Measurements from ENCODE around the gene WSCD1.

WSCD1 gene

DNA sequence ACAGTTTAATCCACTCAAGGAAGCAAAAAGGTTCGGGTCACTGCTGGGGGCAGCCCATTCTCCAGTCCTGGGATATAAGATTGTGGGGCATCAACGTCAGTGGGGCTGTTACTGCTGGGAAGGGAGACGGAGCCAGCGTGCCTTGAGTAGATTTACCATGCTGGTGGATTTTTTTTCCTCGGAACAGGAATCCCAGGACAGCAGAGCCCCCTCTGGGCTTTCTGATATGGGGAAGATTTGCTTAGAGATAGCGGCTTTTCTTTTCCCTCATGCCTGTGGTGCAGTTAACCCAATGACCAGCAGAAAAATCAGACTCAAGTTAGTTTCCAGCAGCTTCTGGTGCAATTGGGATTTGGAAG is 35.4 kb downstream of the WSCD1 start:
- no peak overlapping the region for H3K27ac ChIP-seq
- CTCF ChIA-PET: interaction anchor here (0.6 kb wide), 1 partner anchor 508 kb away, joined by 3 read pairs; no protein-coding TSS in a partner anchor
- POLR2A ChIA-PET (ENCODE audit: low non-redundant PET): no interaction called here
- DNase-seq (ENCODE audit: low spot score): no peak
- TF ChIP-seq, protein P1, sequence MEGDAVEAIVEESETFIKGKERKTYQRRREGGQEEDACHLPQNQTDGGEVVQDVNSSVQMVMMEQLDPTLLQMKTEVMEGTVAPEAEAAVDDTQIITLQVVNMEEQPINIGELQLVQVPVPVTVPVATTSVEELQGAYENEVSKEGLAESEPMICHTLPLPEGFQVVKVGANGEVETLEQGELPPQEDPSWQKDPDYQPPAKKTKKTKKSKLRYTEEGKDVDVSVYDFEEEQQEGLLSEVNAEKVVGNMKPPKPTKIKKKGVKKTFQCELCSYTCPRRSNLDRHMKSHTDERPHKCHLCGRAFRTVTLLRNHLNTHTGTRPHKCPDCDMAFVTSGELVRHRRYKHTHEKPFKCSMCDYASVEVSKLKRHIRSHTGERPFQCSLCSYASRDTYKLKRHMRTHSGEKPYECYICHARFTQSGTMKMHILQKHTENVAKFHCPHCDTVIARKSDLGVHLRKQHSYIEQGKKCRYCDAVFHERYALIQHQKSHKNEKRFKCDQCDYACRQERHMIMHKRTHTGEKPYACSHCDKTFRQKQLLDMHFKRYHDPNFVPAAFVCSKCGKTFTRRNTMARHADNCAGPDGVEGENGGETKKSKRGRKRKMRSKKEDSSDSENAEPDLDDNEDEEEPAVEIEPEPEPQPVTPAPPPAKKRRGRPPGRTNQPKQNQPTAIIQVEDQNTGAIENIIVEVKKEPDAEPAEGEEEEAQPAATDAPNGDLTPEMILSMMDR (conservative IDR thresholded peaks at IDR 0.05; ENCODE audit: low read depth): no peak

DNA sequence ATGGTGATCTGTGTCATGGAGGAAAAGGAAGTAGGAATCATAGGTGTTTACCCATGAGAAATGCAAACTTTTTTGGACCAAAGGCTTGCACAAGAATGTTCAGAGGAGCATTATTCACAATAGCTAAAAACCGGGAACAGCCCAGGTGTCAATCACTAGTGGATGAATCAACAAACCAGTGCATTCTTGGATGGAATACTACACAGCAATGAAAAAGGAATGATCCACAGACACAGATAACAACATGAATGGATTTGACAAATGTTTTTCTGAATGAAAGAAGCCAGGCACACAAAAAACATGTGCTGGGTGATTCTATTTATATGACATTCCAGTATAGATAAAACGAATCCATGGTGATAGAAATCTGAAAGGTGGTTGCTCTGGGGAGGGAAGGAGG is 36.0 kb downstream of the WSCD1 start:
- ChIA-PET POLR2A (ENCODE audit: low non-redundant PET) (no interaction called here), CTCF (interaction anchor here (0.6 kb wide), 1 partner anchor 508 kb away, joined by 3 read pairs; no protein-coding TSS in a partner anchor)
- no peak for DNase-seq (ENCODE audit: low spot score)
- H3K27ac ChIP-seq: no peak overlapping the region
- TF ChIP-seq, protein P1 (conservative IDR thresholded peaks at IDR 0.05; ENCODE audit: low read depth): no peak

DNA sequence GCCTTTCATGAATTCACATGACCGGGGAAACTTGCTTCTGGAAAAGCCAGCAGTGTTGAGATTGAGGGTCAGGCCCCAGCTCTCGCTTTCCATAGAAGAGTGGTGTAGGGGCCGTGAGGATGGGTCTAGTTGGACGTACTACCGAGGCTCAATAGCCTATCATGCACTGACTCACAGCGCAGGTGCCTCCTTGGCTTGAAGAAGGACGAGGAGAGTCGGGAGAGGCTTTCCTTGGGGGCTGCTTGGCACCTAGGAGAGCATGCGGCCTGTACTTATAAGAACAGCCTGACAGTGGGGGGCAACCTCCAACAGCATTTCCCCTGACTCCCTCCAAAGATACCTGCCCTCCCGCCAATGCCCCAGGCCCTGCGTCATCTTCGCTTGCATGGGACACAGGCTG is 37.6 kb downstream of the WSCD1 start:
- TF ChIP-seq, protein P1 (conservative IDR thresholded peaks at IDR 0.05; ENCODE audit: low read depth): no peak
- CTCF ChIA-PET: no interaction called here
- no peak overlapping the region for H3K27ac ChIP-seq
- POLR2A ChIA-PET (ENCODE audit: low non-redundant PET): no interaction called here
- DNase-seq (ENCODE audit: low spot score): no peak

DNA sequence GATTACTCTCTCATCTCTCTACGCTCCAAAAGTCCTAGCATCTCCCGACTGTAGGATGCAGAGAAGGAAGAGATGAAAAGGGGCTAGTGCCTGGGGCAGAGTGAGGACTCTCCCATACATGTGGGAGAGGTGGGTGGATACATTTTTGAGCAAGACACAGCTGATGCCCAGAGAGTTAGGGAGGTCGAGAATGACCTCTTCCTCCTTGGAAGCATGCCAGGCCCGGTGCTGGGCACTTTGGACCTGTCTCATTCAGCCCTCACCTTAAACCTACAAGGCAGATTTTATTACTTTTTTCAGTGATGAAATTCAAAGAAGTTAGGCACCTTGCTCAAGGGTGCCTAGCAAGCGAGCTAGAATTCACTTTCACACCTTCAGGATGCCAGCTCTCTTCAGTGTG is 38.2 kb downstream of the WSCD1 start:
- no peak overlapping the region for H3K27ac ChIP-seq
- CTCF ChIA-PET: no interaction called here
- POLR2A ChIA-PET (ENCODE audit: low non-redundant PET): no interaction called here

DNA sequence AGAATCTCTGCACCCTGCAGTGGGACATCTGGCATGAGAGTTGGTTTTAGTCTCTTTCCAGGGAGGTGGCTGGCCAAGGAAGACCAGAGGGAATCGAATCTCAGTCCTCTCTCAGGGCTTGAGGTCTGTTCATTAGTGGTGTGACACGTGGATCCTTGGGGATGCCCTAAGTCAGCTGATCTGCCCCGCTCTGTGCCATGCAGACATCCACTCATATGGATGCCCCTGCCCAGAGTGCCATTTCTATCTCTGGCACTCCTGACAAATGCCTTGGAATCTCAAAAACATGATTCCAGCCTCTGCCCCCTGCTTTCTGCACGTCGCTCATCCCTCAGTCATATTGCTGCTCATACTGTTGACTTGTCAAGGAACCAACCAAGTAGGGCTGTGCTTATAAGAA is 38.8 kb downstream of the WSCD1 start:
- POLR2A ChIA-PET (ENCODE audit: low non-redundant PET): no interaction called here
- CTCF ChIA-PET: no interaction called here

More for the DNA sequence above, 38.2 kb downstream of the WSCD1 start:
- TF ChIP-seq, protein P1 (conservative IDR thresholded peaks at IDR 0.05; ENCODE audit: low read depth): no peak
- DNase-seq (ENCODE audit: low spot score): no peak

DNA sequence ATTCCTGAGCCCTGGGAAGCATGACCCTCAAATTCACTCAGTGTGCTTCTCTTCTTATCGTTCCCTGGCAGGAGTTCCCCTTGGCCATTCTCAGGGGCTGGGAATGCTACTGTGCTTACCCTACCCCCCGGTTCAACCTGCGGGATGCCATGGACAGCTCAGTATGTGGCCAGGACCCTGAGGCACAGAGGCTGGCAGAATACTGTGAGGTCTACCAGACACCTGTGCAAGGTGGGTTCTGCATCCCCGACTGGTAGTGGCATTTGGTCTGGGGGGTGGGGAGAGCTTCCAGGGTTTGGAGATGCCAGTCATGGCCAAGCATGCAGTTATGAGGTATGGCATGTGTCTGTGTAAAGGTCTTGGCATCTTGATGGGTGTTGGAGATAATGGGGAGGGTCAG is 39.4 kb downstream of the WSCD1 start:
- TF ChIP-seq, protein P1 (conservative IDR thresholded peaks at IDR 0.05; ENCODE audit: low read depth): no peak
- no peak overlapping the region for H3K27ac ChIP-seq
- ChIA-PET POLR2A (ENCODE audit: low non-redundant PET) (interaction anchor here (0.6 kb wide), 1 partner anchor 81 kb away, joined by 3 read pairs; no protein-coding TSS in a partner anchor), CTCF (no interaction called here)
- DNase-seq (ENCODE audit: low spot score): no peak

More for the DNA sequence above, 38.8 kb downstream of the WSCD1 start:
- H3K27ac ChIP-seq: no peak overlapping the region
- TF ChIP-seq, protein P1 (conservative IDR thresholded peaks at IDR 0.05; ENCODE audit: low read depth): no peak
- DNase-seq (ENCODE audit: low spot score): no peak

DNA sequence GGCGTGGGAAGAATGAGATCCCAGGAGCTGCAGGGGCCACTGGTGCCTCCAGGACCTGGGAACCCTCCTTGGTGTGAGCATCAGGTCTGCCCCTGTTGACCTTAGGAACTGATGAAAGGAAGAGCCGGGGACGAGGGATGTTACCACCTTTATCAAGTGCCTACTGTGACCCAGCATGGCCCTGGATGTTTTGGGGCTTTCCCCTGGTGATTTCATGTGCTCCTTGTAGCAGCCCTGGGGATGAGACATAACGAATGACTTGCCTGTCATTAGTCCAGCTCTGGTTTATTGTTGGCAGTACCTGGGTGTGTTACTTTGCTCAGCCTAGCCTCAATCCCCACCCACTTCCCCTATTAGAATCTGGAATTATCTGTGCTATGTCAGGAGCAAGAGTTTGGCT is 39.9 kb downstream of the WSCD1 start:
- ChIA-PET POLR2A (ENCODE audit: low non-redundant PET) (interaction anchor here (0.6 kb wide), 1 partner anchor 81 kb away, joined by 3 read pairs; no protein-coding TSS in a partner anchor), CTCF (no interaction called here)
- TF ChIP-seq, protein P1 (conservative IDR thresholded peaks at IDR 0.05; ENCODE audit: low read depth): no peak
- H3K27ac ChIP-seq: no peak overlapping the region
- DNase-seq (ENCODE audit: low spot score): no peak

Data from RWPE1 (cell line).